HuH-7.5 (cell line): ENCODE measurements around the gene F12.

ENCODE experiments used
- DNase-seq: peaks from one replicate; pipeline ENCODE4 v3.0.0; 2011; ENCODE audit warnings: low spot score

F12 gene

GRCh38 chr5:177446200-177447065, 37.1 kb upstream of the F12 start, which contains the start of gene PRR7:
Gene PRR7 (plus strand): TSS chr5:177446814. CDS start chr5:177455068, 8,254 bp downstream.
- peak; percentile 96 for DNase-seq

GRCh38 chr5:177445917-177446199, 36.5 kb upstream of the F12 start:
- no peak for DNase-seq

- no peak for DNase-seq
Measured at GRCh38 chr5:177445052-177445916, 35.9 kb upstream of the F12 start.

- DNase-seq, result no peak
Measured at GRCh38 chr5:177444106-177445051, 35.0 kb upstream of the F12 start.

GRCh38 chr5:177443144-177443983, 34.0 kb upstream of the F12 start:
- DNase-seq, result no peak

GRCh38 chr5:177442066-177442826, 32.9 kb upstream of the F12 start:
- DNase-seq, result no peak

GRCh38 chr5:177440990-177441780, 31.8 kb upstream of the F12 start:
- no peak for DNase-seq

- no peak for DNase-seq
Measured at GRCh38 chr5:177440211-177440989, 31.0 kb upstream of the F12 start.

GRCh38 chr5:177439518-177440053, 30.2 kb upstream of the F12 start:
- DNase-seq, result no peak

- no peak for DNase-seq
Measured at GRCh38 chr5:177438468-177438867, 29.1 kb upstream of the F12 start.

GRCh38 chr5:177437623-177438022, 28.3 kb upstream of the F12 start:
- DNase-seq, result no peak

- no peak for DNase-seq
Measured at GRCh38 chr5:177435847-177436536, 26.6 kb upstream of the F12 start.

GRCh38 chr5:177434942-177435738, 25.8 kb upstream of the F12 start:
- no peak for DNase-seq

- no peak for DNase-seq
Measured at GRCh38 chr5:177434437-177434836, 25.1 kb upstream of the F12 start.

GRCh38 chr5:177433658-177434217, 24.4 kb upstream of the F12 start:
- no peak for DNase-seq

- DNase-seq, result no peak
Measured at GRCh38 chr5:177432839-177433657, 23.7 kb upstream of the F12 start.
